NCI-H1417 (cell line): ENCODE measurements around the gene FOXK1.
"Not testable (repeated sequence)": the region's sequence is repeated elsewhere in the genome, so short reads cannot be mapped to it uniquely, and the experiment has no call there.

Experiments used
- DNase-seq, 3 experiments: peaks; one replicate each; lab custom pipeline; 2025; lab: John Stamatoyannopoulos, UW

Gene FOXK1

DNA sequence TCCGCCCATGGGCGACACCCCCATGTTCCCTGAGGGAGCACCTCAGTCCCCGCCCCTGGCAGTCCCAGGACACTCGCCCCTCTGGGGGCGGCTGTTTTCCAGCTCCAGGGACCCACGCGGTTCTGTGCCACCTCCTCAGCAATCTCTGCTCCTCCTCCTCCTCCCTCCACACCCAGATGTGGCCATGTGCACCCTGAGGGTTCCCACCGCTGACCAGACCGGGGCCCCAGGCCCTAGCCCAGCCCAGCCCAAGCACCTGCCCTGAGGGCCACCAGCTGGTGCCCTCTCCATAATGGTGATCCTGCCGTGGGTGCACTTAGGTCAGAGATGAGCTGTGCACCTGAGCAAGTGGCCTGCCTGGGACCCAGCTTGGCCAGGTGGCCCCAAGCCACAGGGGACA is 118.4 kb downstream of the FOXK1 start:
- DNase-seq: no peak

DNA sequence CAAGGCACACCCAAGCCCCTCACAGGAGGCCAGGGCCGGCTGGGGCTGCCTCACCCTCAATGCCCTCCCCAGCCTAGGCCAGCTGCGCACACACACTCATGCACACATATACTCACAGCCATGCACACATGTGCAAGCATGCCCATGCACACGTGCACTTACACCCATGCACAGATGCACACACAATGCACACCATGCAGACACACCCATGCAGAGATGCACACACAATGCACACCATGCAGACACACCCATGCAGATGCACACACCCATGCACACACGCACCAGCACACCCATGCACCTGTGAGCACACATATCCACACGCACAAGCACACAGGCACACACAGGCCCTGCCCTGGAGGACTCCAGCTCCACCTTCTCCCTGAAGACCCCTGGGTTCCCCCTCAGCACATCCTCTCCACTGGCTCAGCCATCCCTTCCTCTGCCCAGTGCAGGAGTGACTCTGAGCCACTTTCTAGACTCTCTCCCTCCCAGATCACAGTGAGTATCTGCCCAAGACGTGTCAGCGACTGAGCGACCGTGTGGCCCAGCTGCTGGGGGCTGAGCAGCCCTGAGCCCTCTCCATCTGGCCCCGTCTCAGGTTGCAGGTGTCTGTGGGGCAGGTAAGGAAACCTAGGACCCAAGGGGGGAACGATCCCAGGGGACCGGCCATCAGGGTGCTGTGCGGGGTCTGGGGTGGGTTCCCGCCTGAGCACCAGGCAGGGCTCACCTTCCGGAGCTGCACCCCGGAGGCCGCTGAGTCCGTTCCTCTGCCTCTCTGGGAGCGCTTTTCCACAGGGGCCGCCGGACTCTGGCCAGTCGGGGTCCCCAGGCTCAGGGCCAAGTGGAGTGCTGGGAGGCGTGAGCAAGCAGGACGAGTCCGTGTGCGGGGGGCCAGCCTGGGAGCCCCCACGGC is 119.1 kb downstream of the FOXK1 start:
- no peak for DNase-seq

DNA sequence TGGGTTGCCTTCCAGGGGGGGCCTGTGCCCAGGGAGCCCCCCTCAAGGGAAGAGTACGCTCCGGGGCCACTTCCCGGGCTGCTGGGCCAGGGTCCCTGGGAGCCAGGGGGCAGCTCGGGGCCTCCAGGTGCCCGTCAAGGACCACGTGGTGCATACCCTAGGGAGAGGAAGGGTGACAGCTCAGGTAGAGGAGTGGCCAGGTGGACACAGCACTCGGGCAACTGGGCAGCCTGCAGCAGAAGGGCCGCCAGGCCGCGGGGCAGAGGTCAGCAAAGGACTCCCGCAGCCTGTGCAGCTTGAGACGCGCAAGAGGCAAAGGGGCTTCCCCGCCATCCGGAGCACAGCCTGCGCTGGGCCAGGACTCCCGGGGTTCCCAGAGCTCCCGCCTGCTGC is 119.7 kb downstream of the FOXK1 start:
- DNase-seq: no peak

DNA sequence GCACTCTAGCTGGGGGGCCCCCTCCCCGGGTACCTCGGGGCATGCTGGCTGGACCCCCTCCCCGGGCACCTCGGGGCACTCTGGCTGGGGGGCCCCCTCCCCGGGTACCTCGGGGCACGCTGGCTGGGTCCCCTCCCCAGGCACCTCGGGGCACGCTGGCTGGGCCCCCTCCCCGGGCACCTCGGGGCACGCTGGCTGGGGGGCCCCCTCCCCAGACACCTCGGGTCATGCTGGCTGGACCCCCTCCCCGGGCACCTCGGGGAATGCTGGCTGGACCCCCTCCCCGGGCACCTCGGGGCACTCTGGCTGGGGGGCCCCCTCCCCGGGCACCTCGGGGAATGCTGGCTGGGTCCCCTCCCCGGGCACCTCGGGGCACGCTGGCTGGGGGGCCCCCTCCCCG is 120.5 kb downstream of the FOXK1 start:
- not testable (repeated sequence) for DNase-seq

DNA sequence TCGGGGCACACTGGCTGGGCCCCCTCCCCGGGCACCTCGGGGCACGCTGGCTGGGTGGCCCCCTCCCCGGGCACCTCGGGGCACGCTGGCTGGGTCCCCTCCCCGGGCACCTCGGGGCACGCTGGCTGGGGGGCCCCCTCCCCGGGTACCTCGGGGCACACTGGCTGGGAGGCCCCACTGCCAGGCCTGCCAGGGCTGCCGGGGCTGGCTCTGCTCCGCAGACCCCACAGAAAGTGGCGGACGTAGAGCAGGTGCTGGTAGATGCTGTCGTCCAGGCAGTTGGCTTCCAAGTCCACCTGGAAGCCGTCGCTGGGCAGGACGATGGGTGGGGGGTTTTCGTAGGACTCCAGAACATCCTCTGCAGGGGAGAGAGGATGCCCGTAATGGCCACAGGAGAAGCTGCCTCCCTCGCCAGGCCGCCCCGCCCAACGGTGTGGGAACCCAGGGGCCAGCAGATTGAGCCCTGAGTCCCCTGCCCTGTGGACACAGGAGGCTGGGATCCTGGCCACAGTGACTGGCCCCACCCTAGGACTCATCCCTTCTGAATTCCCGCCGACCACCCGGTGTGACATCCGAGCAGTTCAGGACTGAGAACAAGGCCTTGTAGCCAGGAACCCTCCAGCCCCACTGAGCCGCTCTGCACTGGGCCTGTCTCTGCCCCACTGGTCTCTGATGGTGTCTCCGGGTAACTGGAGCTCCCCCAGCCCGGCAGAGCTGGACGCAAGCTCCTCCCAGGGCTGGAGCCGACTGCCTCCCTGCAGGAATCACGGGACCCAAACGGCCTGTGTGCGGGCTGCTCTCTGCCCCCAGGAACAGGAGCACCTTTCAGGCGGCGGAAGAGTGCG is 121.5 kb downstream of the FOXK1 start:
- DNase-seq: no peak

DNA sequence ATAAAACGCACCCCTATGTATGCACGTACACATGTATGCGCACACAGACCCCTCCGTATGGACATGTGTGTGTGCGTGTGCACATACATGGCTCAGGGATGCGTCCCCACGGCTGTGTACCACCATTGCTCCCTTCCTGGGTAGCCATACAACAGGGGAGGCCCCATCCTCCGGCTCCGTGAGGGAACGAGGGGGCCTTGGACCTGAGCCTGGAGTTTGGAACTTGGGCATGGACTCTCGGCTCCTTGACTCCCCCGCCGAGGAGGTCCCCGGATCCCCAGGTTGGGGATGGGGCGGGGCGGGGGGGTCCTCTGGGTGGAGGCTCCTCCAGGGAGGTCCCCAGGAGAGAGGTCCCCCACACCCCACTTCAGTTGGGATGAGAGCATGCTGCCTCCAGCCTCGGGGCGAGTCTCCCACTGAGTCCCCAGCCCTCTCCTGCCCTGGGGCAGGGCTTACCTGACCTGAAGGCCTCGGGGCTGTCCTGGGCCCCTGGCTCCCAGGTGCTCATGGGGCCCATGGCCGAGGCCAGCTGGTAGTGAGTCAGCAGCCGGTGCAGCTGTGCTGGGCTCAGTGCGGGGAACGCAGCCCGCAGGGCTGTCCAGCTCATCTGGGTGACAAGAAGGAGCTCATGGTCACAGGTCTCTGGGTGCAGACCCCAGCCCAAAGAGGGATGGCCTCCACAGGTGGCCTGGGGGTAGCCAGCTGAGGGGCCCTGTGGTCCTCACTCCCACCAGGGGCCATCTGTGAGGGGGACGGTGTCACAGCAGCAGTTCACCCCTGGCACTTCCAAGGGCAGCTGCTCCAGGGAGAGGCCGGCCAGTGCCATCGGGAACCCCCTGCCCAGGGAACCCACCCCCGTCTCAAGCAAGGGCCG is 123.3 kb downstream of the FOXK1 start:
- DNase-seq: no peak

DNA sequence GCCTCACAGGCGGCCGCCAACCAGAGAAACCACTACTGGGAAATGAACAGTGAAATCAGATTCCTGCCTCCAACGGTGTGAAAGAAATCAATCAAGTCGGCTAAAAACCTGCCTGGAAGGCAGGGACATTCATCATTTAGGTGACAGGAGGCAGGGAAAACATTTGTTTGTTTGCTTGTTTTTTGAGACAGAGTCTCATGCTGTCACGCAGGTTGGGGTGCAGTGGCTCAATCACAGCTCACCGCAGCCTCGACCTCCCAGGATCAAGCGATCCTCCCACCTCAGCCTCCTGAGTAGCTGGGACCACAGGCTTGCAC is 123.8 kb downstream of the FOXK1 start:
- DNase-seq: no peak

- no peak for DNase-seq
Observed at GRCh38 chr7:4806983-4807597, 125.0 kb downstream of the FOXK1 start.

GRCh38 chr7:4807598-4808016 is 125.5 kb downstream of the FOXK1 start:
- no peak for DNase-seq

DNA sequence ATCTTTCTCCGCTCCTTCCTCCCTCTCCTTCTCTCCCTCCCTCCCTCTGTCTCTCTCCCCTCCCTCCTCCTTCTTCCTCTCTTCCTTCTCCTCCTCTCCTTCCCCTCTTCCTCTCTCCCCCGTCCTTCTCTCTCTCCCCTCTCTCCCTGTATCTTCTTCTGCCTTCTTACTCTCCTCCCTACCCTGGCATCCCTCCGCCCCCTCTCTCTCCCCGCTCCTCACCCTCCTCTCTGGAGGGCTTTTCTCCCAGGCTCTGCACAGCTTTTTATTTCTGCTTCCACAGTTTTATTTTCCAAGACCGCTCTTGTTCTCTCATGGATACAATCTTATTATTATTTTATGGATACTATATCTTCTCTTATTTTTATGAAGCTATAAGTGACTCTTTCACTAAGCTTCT is 125.9 kb downstream of the FOXK1 start:
- DNase-seq: no peak

DNA sequence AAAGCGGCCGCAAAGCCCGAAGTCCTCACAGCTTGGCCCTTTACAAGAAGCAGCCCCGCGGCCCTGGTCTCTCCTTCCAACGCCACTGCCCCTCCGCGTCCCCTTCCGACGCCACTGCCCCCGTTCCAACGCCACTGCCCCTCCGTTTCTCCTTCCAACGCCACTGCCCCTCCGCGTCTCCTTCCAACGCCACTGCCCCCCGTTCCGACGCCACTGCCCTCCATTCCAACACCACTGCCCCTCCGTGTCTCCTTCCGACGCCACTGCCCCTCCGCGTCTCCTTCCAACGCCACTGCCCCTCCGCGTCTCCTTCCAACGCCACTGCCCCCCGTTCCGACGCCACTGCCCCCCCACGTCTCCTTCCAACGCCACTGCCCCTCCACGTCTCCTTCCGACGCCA is 126.5 kb downstream of the FOXK1 start:
- no peak for DNase-seq

GRCh38 chr7:4809091-4809591 is 127.0 kb downstream of the FOXK1 start:
- no peak for DNase-seq

DNA sequence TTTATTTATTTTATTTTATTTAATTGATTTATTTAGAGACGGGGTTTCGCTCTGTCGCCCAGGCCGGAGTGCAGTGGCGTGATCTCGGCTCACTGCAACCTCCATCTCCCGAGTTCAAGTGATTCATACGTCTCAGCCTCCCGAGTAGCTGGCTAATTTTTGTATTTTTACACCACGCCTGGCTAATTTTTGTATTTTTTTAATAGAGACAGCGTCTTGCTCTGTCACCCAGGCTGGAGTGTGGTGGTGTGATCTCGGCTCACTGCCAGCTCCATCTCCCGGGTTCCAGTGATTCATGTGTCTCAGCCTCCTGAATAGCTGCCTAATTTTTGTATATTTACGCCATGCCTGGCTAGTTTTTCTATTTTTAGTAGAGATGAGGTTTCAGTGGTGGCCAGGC is 127.6 kb downstream of the FOXK1 start:
- no peak for DNase-seq

DNA sequence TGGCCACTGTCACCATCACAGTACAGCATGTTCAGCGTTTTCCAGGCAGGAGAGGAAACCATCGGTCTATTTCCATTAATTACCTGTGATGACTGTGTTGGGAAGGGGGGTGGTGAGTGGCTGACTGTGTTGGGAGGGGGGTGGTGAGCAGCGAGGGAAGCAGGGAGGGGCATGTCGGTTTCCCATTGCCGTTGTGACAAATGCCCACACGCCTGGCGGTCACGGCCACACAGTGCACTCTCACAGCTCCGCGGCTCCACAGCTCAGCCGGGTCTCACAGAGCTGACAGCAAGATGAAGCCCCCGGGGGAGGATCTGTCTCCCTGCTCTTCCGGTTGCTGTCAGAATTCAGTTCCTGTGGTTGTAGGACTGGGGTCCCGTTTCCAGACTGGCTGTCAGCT is 132.3 kb downstream of the FOXK1 start:
- no peak for DNase-seq

DNA sequence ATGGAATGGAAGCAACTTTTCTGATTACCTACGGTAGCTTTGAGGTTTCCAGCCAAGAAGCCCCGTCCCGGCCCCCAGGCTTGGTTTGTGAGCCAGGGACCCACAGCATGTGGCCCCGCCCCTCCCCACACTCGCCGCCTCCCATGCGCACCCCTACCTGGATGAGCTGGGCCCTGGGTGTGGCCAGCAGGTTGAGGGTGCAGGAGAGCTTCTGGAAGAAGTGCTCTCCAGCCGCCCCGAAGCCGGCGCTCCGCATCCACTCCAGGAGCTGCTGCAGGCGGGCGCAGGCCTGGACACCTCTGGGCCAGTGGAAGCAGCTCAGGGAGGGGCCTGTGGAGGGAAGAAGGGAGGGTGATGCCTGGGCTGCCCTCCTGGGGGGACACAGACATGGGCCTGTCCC is 133.0 kb downstream of the FOXK1 start:
- DNase-seq: no peak

- DNase-seq: no peak
Observed at GRCh38 chr7:4815609-4816418, 133.7 kb downstream of the FOXK1 start.

DNA sequence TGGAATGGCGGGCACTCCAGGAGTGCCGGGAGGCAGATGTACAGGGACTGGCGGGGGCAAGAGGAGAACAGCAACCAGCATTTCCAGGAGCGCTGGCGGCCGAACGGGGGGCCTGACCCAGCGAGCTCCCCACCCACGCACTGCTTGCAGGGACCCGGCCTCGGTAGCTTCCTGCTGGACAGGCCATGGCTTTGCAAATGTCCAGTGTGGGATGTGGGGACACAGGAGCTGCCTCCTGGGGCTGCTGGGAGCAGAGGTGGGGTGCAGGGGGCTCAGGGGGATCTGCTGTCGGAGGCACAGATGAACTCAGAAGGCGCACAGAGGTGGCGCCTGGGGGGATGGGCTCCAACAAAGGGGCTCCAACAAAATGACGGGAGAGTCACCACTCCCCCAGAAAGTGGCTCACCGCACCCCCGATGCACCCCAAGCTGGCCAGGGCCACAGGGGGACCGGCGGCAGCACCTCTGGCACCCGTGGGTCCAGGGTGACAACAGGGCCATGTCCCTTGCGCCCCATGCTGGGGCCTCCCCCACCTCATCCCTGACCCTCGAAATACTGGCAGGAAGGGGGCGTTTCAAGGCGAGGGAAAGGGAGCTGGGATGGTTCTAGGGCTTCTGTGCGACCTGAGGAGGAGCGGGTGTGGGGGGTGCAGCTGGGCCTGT is 134.5 kb downstream of the FOXK1 start:
- no peak for DNase-seq

- DNase-seq: no peak
Observed at GRCh38 chr7:4817178-4817901, 135.2 kb downstream of the FOXK1 start.

DNA sequence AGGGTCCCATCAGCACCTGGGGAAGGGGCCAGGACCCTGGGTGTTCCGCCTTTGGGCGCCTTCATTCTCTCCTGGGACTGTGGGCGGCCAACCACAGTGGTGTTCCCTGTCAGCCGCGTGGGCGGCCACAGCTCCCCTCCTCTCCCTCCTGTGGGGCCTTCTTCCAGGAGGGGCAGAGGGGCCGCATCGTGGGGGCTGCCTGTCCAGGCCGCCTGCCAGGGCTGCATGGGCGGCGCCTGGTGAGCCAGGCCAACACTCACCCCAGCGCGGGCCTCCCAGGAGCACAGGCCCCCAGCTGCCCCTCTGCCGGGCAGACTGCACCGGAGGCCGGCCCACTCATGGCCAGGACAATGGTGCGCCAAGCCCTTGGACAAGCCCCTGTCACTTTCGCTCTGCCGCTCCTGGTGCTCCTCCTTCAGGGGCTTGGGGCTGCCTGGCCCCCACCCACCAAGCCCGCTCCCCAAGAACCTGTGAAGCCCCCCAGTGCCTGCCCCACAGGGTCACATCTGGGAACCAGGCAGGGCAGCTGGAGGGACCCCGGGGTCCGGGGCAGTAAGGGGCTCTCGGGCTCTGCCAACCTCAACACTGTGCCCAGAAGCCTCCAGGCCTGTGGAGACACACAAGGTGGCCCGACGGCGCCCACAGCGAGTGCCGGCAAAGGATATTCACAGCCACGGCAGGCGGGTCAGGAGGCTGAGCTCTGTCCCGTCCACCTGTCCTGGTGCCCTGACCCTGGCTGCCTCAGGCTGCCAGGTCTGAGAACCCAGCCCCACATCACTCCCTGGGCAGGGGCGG is 136.1 kb downstream of the FOXK1 start:
- no peak for DNase-seq
